Stimulated activated CD8-positive, alpha-beta memory T cell treated with anti-CD3 and anti-CD28 coated beads, Interleukin-12 subunit alpha, Interleukin-12 subunit beta, amount 100 ng/mL, for 24 hours (primary cell): ENCODE results near the gene PLEK2.
A peak's percentile ranks its signal among the peaks of the same experiment; 100 is the strongest.
"Not testable (repeated sequence)": the region's sequence is repeated elsewhere in the genome, so short reads cannot be mapped to it uniquely, and the experiment has no call there.

Experiments
- DNase-seq: peaks from one replicate; pipeline ENCODE4 v3.0.0-alpha.2; 2020; ENCODE audit errors: extremely low read depth

Gene PLEK2

DNA sequence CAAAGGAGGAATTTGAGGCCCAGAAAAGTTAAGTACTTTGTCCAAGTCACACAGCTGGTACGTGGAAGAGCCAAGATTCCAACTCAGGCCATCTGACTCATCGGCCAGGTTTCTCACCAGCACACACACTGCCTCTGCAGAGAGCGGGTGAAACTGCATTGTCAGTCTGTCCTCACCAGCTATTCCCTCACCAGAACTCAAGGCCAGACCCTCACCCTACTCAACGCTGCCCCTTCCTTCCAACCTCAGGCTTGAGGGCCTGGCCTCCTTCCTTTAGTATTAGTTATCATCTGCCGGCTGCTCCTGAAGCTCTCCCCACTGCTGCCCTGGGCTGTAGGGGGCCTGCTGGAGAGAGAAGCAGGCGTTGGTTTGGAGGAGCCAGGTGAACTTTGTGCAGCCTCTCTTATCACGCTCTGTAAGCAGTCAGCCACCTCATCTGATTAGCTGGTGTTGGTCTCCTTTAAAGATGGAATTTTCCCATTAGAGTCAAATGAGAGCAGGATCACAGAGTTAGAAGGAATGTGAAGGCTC is 16.6 kb upstream of the PLEK2 start:
- DNase-seq, result no peak

DNA sequence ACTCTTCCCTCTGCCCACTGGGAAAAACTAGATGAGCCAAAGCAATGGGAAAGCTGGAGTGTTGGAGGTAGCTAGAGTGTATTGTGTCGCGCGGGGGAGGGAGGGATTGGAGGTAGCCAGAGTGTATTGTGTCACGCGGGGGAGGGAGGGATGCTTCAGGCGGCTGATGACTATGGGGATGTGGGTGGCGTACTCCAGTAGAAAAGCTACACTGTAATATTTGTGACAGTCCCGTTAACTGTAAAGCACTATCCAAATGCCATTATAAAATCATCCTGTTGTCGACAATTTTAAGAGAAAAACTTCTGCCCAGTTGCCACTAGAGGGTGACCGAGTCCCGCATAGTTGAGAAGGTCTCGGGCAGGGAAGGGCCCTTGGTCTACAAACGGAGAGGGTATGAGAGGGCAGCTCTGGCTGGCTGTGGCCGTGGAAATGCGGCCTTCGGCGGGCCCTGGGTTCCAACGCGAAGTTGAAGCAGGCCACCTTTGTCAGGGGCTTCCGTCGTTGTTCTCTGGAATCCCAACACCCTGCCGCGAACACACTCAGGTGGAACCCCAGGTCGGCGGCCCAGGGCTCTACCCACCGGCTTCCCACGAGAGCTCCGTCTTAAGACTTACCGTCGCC is 15.1 kb upstream of the PLEK2 start:
- DNase-seq, result peak; percentile 30

DNA sequence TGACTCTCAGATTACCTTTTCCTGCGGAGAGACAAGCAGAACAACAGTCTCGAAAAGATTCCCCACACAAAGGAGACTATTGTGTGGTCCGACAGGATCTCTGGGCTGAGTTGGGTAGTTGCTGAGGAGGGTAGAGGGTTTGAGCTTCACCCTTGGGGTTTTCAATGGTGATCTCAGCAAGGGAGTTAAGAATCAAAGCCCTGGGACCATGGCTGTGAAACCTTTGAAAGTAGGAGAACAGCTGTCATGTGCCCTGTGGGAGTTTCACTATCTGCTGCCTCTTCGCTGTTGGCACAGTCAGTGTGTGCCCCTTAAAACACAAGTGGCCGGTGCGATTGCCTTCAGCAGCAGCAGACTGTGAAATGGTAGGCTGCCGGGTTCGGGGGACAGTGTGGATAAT is 14.2 kb upstream of the PLEK2 start:
- DNase-seq, result no peak

DNA sequence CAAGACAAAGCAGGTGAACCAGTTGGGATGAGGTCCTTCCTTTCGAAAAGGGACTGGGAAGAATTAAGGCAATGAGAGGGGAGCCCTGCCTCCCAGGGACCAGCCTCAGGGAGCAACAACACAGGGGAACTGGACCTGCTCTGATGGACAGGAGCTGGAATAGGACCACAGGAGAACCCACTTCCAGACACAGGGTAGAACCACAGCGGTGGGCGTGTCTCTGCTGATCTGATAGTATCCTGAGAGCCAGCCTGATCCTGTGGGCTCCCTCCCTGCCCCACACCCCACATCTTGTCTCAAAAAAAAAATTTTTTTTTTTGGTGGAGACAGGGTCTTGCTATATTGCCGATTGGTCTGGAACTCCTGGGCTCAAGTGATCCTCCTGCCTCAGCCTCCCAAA is 13.6 kb upstream of the PLEK2 start:
- no peak for DNase-seq

DNA sequence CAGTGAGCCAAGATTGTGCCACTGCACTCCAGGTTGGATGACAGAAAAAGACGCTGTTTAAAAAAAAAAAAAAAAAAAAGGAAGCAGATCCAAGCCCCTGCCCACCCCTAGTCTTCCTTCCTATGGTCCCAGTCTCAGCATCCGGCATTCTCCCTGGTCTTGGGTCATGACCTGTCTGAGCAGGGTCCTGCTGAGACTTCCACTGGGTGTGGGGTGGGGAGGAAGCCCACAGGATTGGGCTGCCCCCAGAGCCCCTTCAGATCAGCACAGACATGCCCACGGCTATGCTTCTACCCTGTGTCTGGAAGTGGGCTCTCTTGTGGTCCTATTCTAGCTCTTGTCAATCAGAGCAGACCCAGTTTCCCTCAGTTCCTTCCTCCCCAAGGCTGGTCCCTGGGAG is 12.6 kb upstream of the PLEK2 start:
- DNase-seq, result no peak

DNA sequence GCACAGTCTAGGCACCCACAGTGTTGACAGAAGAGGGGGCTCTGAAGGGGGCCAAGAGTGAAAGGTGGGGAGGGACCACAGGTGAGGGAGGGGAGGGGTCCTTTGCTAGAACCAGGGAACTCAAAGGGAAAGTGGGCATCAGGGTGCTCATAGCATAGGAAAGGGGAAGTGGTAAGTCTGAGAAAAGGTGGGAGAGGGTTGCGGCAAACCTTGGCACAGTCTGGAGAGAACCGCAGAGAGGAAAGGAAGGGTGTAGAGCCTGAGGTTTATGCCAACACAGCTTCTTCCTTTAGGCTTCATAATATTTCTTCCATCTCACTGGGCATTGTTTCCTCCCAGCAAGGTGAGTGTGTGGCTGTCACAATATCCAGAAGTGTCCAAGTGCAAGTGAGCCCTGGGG is 11.5 kb upstream of the PLEK2 start:
- no peak for DNase-seq

DNA sequence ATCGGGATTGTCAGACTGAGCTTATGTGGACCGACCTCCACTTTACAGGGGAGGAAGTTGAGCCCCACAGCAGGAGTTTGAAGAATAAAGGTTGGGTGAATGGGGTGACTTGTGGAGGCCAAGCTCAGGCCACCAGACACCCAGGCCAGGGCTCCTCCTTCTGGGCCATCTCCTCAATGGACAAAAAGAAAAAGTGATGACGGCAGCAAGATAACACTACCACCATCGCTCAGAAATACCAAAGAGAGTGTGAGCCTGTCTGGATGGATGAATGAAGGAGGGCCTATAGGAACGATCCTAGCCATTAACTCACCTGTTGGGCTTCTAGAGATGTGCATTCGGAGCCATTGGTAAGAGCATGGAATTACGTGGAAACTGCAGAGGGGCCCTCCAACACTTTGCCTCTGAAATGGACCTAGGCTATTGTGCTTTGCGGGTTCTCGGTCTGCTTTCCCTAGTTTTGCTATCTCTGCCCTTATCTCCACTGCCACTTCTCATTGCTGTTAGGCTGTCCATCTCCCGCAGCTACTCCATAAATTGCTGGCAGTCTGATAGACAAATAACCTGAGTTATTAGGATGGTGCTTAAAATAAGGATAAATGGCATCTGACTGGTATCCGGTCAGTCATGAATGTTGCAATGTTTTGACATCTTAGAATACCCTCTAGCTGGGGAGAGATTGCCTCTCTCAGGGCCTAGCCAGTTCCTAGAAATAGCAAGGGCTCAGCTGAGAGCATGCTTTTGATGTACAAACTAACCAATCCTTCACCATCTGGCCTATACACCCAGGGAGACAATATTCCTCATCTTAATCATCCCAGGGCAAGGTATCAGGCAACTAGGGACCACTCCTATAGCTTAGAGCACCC is 9.6 kb upstream of the PLEK2 start:
- DNase-seq, result no peak

DNA sequence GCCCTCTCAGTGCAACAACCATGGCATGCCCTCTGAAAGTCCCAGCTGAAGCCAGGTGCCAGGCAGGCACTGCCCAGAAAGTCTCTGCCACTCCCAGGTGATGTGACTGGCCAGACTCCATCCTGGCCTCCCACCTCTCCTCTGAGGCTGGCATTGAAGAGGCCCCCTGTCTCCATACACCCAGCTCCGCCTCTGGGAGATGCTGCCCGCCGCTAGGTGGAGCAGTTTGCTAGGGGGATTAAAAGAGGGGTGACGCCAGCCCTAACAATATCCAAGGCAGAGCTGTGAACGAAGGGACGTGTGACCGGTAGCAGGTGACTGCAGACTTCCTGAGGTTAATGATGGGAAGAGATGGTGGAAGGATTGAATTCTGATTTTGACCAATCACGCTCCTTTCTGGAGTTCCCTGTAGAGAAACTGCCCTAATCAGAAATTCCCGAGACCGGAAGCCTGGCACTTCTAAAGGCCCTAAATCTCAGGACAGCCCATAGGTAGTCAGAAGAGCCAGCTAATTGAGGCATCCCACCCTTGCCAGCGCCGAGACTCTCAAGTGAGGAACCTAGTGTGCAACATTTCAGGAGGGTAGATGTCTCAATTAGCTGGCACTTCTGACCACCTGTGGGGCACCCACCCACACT is 8.3 kb upstream of the PLEK2 start:
- no peak for DNase-seq

DNA sequence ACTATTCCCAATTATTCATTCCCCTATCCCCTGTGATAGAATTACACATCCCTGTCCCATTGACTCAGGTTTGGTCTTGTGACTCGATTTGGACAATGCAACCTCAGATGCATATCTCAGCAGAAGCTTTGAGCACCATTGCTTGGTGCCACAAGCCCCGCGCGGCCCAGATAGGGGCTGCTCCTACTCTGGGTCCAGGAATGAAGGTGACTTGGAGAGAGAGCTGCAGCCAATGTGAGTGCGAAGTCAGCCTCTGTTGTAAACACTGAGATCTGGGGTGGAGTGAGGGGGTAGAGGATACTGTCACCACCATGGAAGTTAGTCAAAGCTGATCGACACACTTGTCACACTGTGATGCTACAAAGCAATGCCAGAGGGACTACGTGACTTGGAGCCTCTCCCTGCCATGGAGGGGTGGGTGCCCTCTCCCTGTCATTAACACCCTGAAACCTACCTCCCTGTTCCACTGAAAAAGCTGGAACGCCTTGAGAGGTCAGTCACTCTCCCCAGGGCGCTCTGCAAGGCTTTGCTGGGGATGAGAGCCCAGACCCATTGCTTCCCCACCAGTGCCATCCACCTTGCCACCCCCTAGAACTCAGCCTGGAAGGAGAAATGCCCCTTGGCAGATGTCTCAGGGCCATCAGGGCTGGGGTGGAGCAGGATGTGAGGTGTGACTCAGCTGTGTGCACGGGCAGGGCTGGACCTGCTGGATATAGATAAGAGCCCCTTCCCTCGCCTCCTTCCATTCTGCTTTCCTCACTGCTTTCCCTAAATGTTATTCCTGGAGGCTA is 6.6 kb upstream of the PLEK2 start:
- DNase-seq, result no peak

DNA sequence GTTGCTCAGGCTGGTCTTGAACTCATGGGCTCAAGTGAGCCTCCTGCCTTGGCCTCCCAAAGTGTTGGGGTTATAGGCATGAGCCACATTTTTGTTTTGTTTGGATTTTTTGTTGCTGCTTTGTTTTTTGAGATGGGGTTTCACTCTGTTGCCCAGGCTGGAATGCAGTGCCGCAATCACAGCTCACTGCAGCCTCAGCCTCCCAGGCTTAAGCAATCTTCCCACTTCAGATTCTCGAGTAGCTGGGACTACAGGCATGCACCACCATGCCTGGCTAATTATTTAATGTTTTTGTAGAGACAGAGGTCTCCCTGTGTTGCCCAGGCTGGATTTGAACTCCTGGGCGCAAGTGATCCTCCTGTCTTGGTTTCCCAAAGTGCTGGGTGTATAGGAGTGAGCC is 5.7 kb upstream of the PLEK2 start:
- DNase-seq, result no peak

DNA sequence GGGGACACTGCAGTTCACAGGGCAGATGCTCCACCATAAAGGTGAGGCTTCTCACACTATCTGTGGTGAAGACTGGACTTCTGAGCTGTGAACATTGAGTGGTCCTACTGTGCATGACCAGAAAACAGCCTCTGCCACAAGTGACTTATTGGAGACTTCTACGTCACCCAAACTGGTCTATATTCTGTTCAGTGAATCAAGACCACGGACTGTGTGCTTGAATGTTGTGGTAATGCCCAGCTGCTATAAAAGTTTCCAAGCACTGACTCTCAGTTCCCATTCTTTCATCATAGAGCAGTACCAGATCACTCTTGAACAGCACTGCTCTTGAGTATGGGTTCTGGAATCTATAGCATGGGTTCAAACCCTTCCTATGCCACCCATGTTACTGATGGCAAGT is 4.8 kb upstream of the PLEK2 start:
- DNase-seq, result no peak

DNA sequence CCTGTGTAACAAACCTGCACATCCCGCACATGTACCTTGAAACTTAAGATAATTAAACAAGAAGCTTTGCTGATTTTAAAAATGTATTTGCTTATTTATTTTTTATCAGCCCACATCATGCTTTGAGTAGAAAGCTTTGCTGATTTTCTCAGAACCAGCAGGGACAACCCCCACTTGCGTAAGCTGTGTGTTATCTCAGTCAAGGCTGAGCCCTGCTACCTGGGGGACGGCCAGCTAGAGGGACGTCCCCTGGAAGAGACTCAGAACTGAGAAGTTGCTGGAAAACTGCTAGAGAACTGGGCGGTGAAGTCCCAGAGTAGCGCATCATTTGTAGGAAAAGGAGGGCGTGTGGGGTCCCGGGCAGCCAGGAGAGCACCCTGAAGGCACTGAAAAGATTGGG is 4.1 kb upstream of the PLEK2 start:
- no peak for DNase-seq

DNA sequence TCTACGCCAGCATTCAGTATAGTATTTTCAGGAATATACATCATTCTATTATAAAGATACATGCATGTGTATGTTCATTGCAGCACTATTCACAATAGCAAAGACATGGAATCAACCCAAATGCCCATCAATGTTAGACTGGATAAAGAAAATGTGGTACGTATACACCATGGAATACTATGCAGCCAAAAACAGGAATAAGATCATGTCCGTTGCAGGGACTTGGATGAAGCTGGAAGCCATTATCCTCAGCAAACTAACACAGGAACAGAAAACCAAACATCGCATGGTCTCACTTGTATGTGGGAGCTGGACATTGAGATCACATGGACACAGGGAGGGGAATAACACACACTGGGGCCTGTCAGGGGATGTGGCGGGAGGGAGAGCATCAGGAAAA is 3.6 kb upstream of the PLEK2 start:
- not testable (repeated sequence) for DNase-seq

DNA sequence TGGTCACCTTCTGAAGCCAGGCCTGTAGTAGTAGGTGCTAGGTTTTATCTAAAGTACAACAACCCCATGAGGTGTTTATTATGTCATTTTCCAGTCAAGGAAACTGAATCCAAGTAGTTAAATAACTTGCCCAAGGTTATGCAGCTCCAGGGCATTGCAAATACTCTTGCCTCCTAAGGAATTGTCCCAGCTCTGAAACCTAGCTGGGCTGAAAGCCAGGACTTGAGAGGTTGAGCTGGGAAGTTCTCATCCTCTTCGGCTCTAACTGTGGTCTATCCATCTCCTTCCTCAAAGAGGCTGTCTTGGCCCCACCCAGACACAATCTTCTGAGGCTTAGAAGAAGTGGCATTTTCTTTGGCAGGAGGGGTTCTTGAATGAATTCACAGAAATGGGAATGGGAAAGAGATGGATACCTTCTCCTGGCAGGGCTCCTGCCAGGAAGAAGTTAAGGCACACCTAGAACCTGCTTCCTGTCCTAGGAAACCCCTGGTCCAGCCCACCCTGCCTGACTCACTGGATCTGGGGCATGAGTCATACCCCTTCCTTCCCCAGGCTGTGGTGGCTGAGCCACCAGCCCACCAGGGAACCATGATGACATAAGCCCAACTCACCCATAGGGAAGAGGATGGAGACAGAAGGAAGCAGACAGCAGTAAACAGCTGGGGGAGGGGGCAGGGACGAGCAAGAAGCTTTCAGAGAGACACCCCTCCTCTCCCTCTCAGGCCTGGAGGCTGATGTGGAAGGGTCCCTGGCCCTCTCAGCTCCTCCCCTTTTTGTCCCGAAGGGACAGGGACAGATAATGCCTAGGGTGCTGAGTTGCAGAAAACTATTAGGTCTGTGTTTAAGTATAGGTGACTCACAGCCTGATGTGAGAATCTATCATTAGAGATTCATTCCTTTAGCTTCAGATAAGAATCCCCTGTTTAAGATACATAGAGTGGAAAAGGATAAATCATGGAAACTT is 2.1 kb upstream of the PLEK2 start:
- DNase-seq, result peak; percentile 11

DNA sequence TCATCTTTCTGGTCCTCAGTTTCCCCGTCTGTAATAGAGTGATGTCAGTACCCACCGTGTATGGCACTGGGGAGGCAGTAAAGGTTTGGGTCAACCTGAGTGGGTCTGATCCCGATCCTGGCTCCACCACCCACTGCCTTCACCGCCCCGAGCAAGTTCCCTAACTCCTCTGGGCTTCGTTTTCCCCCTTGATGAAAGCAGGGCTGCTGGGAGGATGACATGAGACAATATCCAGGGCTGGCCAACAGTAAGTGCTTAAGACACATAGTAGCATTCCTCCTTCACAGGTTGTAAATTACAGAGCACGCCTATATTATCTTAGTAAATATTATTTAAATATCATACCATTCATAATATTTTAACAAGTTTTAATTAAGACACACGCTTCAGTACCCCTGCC is 595 bp downstream of the PLEK2 start:
- DNase-seq, result no peak

DNA sequence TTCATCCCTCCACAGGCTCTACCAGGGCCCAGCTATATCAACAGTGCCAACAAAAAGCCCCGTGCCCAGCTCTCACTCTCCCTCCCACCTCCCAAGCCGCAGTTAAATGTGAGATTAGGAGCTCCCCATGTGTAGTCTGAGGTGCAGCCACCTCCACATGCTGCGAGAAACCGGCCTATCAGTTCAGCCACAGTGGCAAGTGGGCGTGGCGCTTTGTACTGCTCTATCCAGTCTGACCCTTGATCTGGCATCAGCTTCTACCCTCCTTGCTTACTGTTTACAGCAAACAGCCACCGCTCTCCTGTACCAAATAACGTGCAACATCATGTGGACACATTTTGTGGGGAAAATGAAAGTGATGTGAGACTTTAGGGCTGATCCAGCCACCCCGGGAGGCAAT is 1.7 kb downstream of the PLEK2 start:
- DNase-seq, result no peak

DNA sequence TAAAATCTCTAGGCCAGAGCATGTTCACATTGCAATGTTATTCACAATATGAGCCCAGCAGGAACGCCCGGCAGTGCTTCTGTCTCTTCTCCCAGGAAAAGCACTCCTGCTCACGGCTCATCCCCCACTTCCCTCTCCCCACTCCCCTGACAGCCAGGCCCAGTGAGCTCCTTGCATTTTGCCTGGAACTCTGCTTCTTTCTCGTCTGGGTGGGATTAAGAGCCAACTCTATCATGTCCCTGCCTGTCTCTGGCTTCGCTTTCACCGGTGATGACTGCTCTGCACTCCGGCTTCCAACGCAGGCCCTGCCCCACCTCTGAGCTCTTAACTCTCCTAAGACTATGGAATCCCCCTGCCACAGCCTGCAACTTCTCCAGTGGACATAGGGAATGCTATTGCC is 2.5 kb downstream of the PLEK2 start:
- no peak for DNase-seq

DNA sequence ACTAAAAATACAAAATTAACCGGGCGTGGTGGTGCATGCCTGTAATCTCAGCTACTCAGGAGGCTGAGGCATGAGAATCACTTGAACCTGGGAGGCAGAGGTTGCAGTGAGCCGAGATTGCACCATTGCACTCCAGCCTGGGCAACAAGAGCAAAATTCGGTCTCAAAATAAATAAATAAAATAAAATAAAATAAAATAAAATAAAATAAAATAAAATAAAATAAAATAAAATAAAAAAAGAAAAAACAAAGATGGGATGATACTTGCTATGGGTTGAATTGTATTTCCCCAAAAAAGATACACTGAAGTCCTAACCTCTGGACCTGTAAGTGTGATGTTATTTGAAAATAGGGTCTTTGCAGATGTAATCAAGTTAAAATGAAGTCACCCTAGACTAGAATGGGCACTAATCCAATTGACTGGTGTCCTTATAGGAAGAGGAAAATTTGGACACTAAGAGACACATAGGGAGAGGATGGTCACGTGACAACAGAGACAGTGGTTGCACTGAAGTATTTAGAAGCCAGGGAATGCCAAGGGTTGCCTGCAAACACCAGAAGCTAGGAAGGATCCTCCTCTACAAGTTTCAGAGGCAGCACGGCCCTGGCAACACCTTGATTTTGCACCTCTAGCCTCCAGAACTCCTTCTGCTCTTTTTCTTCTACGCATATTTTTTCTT is 3.7 kb downstream of the PLEK2 start:
- DNase-seq, result not testable (repeated sequence)

DNA sequence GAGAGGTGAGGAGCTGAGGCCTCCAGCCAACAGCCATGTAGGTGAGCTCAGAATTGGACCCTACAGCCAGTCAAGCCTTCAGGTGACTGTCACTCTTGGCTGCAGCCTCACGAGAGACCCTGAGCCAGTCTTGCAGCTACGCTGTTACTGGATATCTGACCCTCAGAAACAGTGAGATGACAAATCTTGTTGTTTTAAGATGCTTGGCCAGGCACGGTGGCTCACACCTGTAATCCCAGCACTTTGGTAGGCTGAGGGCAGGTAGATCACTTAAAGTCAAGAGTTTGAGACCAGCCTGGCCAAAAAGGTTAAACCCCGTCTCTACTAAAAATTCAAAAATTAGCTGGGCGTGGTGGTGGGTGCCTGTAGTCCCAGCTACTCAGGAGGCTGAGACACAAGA is 6.2 kb downstream of the PLEK2 start:
- DNase-seq, result no peak

DNA sequence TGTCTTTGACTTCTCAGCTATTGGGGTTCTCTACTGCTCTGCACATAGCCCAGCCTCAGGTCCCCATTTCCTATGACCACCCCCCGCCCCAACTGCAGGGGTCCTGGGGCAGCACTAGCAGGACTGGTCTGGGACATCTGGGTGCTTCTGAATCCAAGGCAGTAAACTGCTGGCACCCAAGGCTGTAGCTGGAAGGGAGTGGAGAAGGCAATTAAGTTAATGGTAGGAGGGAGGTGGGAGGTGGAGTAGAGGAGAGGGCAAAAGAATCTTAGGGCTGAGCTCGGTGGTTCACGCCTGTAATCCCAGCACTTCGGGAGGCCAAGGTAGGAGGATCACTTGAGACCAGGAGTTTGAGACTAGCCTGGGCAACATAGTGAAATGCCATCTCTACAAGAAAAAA is 11.5 kb downstream of the PLEK2 start:
- no peak for DNase-seq
